T-helper 1 cell (primary cell): ENCODE data around the gene CCNYL1.
A peak's percentile ranks its signal among the peaks of the same experiment; 100 is the strongest.
"Not testable (repeated sequence)": the region's sequence is repeated elsewhere in the genome, so short reads cannot be mapped to it uniquely, and the experiment has no call there.

Source experiments
- DNase-seq, 5 donors: peaks; one replicate each; pipeline ENCODE4 v3.0.0-alpha.2; 2012 to 2020
- total RNA-seq, 4 donors: gene quantifications; one replicate each; lab custom pipeline; 2026; lab: John Stamatoyannopoulos, UW

CCNYL1 gene
- 12.4 to 15.3 (median 14.0) reads per million in 4 donors for total RNA-seq

GRCh38 chr2:207710814-207711740, at the start of gene CCNYL1:
Gene CCNYL1, plus strand, starts transcription at chr2:207711640. Its CDS starts 257 bp downstream, at chr2:207711897.
- DNase-seq = peak; percentile 97 to 99 (median 98)

DNA sequence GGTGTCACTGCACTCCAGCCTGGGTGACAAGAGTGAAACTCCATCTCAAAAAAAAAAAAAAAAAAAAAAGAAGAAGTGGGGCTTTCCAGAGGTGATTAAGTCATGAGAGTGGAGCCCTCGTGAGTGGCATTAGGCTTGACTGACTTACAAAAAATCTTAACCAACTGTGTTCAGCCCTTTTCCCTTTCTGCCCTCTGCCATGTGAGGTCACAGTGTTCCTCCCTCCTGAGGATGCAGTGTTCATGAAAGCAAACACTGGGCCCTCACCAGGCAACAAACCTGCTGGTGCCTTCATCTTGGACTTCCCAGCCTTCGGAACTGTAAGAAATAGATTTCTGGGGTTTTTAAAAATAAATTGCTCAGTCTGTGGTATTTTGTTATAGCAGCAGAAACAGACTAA, 49.2 kb upstream of the CCNYL1 start:
- no peak for DNase-seq

DNA sequence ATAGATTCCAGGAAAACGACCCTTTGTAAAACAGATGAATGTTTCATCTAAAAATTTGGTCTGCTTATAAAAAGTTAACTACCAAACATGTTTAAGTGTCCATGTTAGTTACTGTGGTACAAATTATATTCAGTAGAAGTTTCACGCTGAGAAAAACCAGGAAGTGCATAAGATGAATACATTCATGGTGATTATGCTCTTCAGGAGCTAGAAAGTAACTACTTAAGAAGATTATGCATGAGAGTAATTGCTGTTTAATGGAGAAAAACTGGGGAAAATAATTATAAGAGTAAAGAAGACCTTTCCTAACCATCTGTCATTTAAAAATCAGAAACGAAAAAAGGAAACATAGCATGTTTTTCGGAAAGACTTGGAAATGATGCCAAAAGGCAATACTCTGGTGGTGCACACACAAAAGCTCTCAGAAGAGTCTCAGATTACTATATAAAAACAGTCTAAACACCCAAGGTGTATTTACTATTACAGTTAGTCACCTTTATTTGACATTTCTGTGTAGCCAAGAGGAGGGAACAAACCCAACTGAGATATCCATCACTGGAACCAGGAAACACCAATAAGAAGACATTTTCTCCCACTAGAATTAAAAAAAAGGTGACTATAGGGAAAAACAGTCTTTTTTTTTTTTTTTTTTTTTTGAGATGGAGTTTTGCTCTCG, 47.4 kb upstream of the CCNYL1 start:
- DNase-seq = no peak

DNA sequence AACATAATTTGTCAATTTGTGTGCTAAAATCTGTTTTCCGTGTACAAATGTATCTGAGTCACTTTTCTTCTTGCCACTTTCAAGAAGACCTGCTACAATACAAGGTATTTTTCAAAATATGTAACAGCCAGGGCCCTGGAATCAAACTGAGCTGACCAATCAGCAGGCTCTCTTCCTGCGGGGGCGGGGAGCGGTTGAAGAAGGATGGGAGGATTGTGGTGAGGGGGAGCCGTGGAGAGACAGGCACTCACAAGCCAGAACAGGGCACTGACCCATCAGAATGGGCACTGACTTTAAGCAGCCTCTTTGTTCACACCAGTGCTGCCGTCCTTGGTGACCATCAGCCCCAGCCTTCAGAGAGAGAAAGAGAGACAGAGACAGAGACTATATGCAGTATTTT, 40.6 kb upstream of the CCNYL1 start:
- no peak for DNase-seq

GRCh38 chr2:207673431-207673830, 38.0 kb upstream of the CCNYL1 start:
- no peak for DNase-seq

DNA sequence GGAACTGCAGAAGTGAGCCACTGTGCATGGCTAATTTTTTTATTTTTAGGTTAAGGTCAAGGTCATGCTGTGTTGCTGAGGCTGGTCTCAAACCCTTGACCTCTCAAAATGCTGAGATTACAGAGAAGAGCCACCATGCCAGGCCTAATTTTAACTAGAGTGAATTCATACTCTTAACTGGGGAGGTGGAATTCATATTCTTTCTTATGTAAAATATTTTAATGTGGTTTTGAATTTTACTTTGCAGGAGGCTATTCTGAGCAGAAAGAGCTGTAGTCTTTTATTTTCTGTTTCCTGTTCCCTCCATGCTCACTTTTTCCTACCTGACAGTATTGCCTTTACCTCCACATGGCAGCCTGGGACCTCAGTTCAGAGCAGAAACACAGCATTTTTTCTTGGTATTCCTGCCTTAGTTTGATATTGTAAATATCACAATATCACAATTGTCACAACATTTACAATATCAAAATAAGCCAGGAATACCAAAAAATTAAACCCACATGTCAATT, 37.1 kb upstream of the CCNYL1 start:
- no peak for DNase-seq

DNA sequence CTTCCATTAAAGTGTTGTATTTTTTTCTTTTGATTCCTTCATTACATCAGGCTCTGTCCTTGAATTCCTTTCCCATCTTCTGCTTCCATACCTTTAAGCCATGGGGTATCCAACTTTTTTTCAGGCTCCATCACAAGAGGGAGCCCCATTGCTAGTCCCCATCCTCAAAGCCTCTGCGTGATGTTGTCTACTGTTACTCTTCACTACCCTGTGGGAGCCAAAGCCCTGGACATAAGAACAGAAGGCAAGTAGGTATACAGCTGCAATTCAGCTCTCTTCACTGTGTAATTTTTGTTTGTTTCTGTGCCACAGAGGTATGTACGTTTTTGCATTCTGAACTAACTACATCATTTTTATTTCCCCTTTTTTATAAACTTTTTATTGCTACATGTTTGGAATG, 36.6 kb upstream of the CCNYL1 start:
- no peak for DNase-seq

- no peak for DNase-seq
These were observed 34.5 kb upstream of the CCNYL1 start for GRCh38 chr2:207676827-207677354.

- no peak for DNase-seq
These were observed 30.0 kb upstream of the CCNYL1 start for GRCh38 chr2:207681431-207681830.

DNA sequence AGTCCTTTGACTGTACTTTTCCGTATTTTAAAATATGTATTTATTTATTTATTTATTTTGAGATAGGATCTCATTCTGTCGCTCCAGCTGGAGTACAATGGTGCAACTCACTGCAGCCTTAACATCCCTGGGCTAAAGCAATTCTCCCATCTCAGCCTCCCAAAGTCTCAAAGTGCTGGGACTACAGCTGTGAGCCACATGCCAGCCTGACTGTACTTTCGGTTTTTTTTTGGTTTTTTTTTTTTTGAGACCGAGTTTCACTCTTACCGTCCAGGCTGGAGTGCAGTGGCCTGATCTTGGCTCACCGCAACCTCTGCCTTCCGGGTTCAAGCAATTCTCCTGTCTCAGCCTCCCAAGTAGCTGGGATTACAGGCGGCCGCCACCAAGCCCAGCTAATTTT, 28.9 kb upstream of the CCNYL1 start:
- no peak for DNase-seq

- no peak for DNase-seq
These were observed 28.0 kb upstream of the CCNYL1 start for GRCh38 chr2:207683438-207683837.

- DNase-seq = no peak
These were observed 27.4 kb upstream of the CCNYL1 start for GRCh38 chr2:207683879-207684627.

GRCh38 chr2:207686812-207687211, 24.6 kb upstream of the CCNYL1 start:
- no peak for DNase-seq

GRCh38 chr2:207688597-207688996, 22.8 kb upstream of the CCNYL1 start:
- DNase-seq = no peak

- not testable (repeated sequence) for DNase-seq
These were observed 20.5 kb upstream of the CCNYL1 start for GRCh38 chr2:207690845-207691461.

GRCh38 chr2:207692206-207693065, 19.0 kb upstream of the CCNYL1 start:
- peak in 3 of 5 donors; percentile 19 to 50 (median 36) for DNase-seq

GRCh38 chr2:207693641-207694249, 17.7 kb upstream of the CCNYL1 start:
- DNase-seq = no peak

- peak in 1 of 5 donors; percentile 8 for DNase-seq
These were observed 16.6 kb upstream of the CCNYL1 start for GRCh38 chr2:207694811-207695281.

DNA sequence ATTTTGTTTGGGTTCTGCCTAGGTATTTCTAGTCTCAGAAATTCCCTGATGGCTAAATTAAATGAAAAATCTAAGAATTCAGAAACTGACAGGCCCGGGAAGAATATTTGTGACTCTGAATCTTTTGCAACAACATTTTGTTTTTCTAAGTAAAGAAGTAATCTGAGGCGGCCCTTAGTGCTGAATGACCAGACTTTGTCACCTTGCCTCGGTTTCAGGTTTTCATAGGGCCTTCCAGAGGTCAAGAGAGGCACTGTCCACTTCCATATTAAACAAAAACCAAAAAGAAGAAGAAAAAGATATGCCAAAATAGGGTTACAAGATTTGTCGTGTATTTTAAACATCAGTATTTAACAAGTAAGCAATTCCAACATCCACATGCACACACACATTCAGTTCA, 16.1 kb upstream of the CCNYL1 start:
- DNase-seq = no peak

GRCh38 chr2:207696911-207697310, 14.5 kb upstream of the CCNYL1 start:
- not testable (repeated sequence) for DNase-seq
